Measurements from ENCODE around the gene GDF10. TPM values are rescaled to one million over a fixed set of nuclear protein-coding genes. Genes with fewer than 3 reads are reported as not detected.

GDF10 gene
- total RNA-seq, 1 donor from 2014 or later = 46.8 TPM

GRCh38 chr10:47316131-47316530 lies 16.1 kb downstream of the GDF10 start:
- Mint-ChIP-seq H3K27ac (no peak overlapping the region), H3K9me3 (no peaks in the 10 kb centered on the region)

GRCh38 chr10:47317251-47317650 lies 17.3 kb downstream of the GDF10 start:
- no peak overlapping the region for H3K4me3 Mint-ChIP-seq
- peaks cover 10% of the 10 kb centered on the region for H3K4me1 Mint-ChIP-seq (ENCODE audit: unreplicated experiment)
- H3K9me3 Mint-ChIP-seq = no peaks in the 10 kb centered on the region
- H3K27ac Mint-ChIP-seq = peak overlapping the region; percentile 9
- no peak for DNase-seq (ENCODE audit: extremely low spot score, unreplicated experiment)
- no peaks in the 10 kb centered on the region for H3K36me3 Mint-ChIP-seq
- no peak for TF ChIP-seq CTCF (conservative IDR thresholded peaks at IDR 0.05)
- peaks cover 11% of the 10 kb centered on the region for H3K27me3 Mint-ChIP-seq

More at GRCh38 chr10:47316131-47316530, 16.1 kb downstream of the GDF10 start:
- no peaks in the 10 kb centered on the region for H3K36me3 Mint-ChIP-seq
- peaks cover 11% of the 10 kb centered on the region for H3K4me1 Mint-ChIP-seq (ENCODE audit: unreplicated experiment)
- no peak for TF ChIP-seq CTCF (conservative IDR thresholded peaks at IDR 0.05)
- no peak for DNase-seq (ENCODE audit: extremely low spot score, unreplicated experiment)
- peaks cover 7% of the 10 kb centered on the region for H3K27me3 Mint-ChIP-seq
- no peak overlapping the region for H3K4me3 Mint-ChIP-seq

GRCh38 chr10:47318706-47319105 lies 18.7 kb downstream of the GDF10 start:
- peaks cover 11% of the 10 kb centered on the region for H3K4me1 Mint-ChIP-seq (ENCODE audit: unreplicated experiment)
- peaks cover 11% of the 10 kb centered on the region for H3K27me3 Mint-ChIP-seq
- no peak for DNase-seq (ENCODE audit: extremely low spot score, unreplicated experiment)
- H3K36me3 Mint-ChIP-seq = no peaks in the 10 kb centered on the region
- H3K9me3 Mint-ChIP-seq = no peaks in the 10 kb centered on the region
- no peak overlapping the region for H3K4me3 Mint-ChIP-seq
- no peak for TF ChIP-seq CTCF (conservative IDR thresholded peaks at IDR 0.05)
- H3K27ac Mint-ChIP-seq = no peak overlapping the region

GRCh38 chr10:47319784-47320183 lies 19.8 kb downstream of the GDF10 start:
- TF ChIP-seq CTCF (conservative IDR thresholded peaks at IDR 0.05) = no peak
- DNase-seq (ENCODE audit: extremely low spot score, unreplicated experiment) = no peak
- no peak overlapping the region for H3K27ac Mint-ChIP-seq
- H3K9me3 Mint-ChIP-seq = no peaks in the 10 kb centered on the region
- H3K27me3 Mint-ChIP-seq = peaks cover 7% of the 10 kb centered on the region
- H3K4me1 Mint-ChIP-seq (ENCODE audit: unreplicated experiment) = peaks cover 11% of the 10 kb centered on the region
- no peak overlapping the region for H3K4me3 Mint-ChIP-seq
- no peaks in the 10 kb centered on the region for H3K36me3 Mint-ChIP-seq

- H3K36me3 Mint-ChIP-seq = no peaks in the 10 kb centered on the region
- H3K27me3 Mint-ChIP-seq = peaks cover 7% of the 10 kb centered on the region
- no peak overlapping the region for H3K27ac Mint-ChIP-seq
- peaks cover 13% of the 10 kb centered on the region for H3K4me1 Mint-ChIP-seq (ENCODE audit: unreplicated experiment)
- no peak for DNase-seq (ENCODE audit: extremely low spot score, unreplicated experiment)
- no peaks in the 10 kb centered on the region for H3K9me3 Mint-ChIP-seq
- no peak for TF ChIP-seq CTCF (conservative IDR thresholded peaks at IDR 0.05)
- H3K4me3 Mint-ChIP-seq = no peak overlapping the region
Measured at GRCh38 chr10:47320812-47321211, 20.8 kb downstream of the GDF10 start.

All from type B pancreatic cell (in vitro differentiated cells).